ENCODE results near the gene MAP3K20. TPM values are rescaled to one million over a fixed set of nuclear protein-coding genes. Genes with fewer than 3 reads are reported as not detected.

The MAP3K20 gene
- total RNA-seq, 1 donor from 2014 or later: 18.0 TPM

DNA sequence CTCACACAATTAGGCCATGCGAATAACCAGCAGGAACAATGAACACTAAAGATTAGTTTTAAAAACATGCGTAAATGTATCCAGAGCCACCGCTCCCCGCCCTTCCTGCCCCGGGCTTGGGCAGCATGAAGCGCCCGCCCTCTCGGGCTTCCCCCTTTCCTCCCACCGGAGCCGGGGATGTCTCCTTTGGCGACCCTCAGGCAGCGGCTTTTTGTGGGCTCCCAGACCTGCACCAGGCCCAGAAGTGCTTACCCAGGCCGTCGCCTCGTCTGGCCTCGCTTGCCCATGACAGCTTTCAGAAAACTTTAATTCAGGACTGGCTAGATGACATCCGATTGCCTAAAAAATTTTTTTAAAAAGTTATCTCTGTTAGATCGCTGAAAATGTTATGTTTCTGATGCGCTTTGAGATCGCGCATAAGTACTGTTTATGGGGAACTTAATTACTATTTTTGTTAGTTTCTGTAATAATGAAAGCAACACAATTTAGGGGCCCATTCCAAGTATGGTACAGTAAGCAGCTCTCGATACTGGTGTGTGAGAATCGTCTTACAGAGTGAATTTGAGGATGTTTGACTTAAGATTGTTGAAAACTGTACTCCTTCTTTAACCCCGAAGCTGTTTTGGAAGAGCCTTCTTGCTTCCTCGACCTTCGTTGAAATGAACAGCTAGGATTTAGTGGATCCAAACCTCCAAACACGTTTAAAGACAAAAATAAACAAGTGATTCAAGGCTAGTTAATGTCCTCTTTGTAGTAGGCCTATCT is 1.1 kb downstream of the MAP3K20 start:
- H3K4me2 ChIP-seq: peak overlapping the region; percentile 94
- H2AFZ ChIP-seq (replicated peaks): peak overlapping the region; percentile 89
- Mint-ChIP-seq H3K27me3 (ENCODE audit: insufficient read depth, low read depth) (peaks cover 4% of the 10 kb centered on the region), H3K4me3 (peak overlapping the region; percentile 92), H3K4me1 (peaks cover 22% of the 10 kb centered on the region), H3K27ac (peak overlapping the region; percentile 72), H3K36me3 (peaks cover 7% of the 10 kb centered on the region), H3K9me3 (peaks cover 2% of the 10 kb centered on the region)
- TF ChIP-seq, protein P1, sequence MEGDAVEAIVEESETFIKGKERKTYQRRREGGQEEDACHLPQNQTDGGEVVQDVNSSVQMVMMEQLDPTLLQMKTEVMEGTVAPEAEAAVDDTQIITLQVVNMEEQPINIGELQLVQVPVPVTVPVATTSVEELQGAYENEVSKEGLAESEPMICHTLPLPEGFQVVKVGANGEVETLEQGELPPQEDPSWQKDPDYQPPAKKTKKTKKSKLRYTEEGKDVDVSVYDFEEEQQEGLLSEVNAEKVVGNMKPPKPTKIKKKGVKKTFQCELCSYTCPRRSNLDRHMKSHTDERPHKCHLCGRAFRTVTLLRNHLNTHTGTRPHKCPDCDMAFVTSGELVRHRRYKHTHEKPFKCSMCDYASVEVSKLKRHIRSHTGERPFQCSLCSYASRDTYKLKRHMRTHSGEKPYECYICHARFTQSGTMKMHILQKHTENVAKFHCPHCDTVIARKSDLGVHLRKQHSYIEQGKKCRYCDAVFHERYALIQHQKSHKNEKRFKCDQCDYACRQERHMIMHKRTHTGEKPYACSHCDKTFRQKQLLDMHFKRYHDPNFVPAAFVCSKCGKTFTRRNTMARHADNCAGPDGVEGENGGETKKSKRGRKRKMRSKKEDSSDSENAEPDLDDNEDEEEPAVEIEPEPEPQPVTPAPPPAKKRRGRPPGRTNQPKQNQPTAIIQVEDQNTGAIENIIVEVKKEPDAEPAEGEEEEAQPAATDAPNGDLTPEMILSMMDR (IDR thresholded peaks at IDR 0.05): no peak
- TF ChIP-seq EZH2 (IDR thresholded peaks at IDR 0.05) (no peak), EZH2phosphoT487 (IDR thresholded peaks at IDR 0.05) (no peak)
- peak overlapping the region; percentile 62 for H3K9ac ChIP-seq
- peaks cover 21% of the 10 kb centered on the region for H3K4me1 ChIP-seq
- DNase-seq (ENCODE audit: low spot score): peak; percentile 68
- no peak overlapping the region for H3K27ac ChIP-seq
- H3K36me3 ChIP-seq: no peaks in the 10 kb centered on the region
- no peaks in the 10 kb centered on the region for H3K9me3 ChIP-seq (ENCODE audit: low read depth)
- H3K4me3 ChIP-seq: peak overlapping the region; percentile 69
- H3F3A ChIP-seq (ENCODE audit: low read depth): peaks cover 5% of the 10 kb centered on the region
- no peaks in the 10 kb centered on the region for H4K20me1 ChIP-seq (ENCODE audit: low read depth)
- H3K27me3 ChIP-seq: peaks cover 4% of the 10 kb centered on the region
- peaks cover 18% of the 10 kb centered on the region for H3K79me2 ChIP-seq (ENCODE audit: low read depth)

DNA sequence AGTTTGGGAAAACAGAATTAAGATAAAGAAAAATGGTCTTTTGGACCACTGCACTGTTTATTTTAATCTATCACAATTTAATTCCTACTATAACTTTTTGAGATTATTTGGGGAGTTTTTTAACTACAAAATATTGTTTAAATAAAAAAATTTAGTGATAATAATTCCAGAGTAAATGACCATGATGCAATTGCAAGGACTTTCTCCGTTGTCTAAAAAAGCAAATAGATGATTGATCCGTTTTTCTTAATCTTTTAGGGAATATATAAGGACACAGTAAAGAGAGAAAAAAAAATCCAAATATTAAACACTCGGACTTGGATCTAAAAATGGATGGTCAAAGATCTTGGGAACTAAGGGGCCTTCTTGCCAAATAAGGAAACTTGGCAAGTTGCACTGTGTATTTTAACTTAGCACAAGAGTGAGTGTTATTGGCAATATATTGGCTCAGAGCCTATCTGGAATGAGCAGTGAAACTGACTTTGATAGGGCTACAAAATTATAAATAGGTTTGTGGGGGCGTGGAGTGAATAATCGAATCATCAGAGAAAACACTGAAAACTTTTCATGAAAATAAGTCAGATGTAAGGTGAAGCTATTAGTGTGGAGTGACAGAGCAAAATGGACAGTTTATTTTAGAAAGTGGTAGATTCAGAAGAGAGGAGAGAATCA is 2.0 kb downstream of the MAP3K20 start:
- H3K27ac ChIP-seq: no peak overlapping the region
- peaks cover 4% of the 10 kb centered on the region for H3K27me3 Mint-ChIP-seq (ENCODE audit: insufficient read depth, low read depth)
- peaks cover 4% of the 10 kb centered on the region for H3K27me3 ChIP-seq
- H3K4me1 Mint-ChIP-seq: peaks cover 22% of the 10 kb centered on the region
- H3F3A ChIP-seq (ENCODE audit: low read depth): peaks cover 5% of the 10 kb centered on the region
- H3K27ac Mint-ChIP-seq: no peak overlapping the region
- H3K9me3 ChIP-seq (ENCODE audit: low read depth): no peaks in the 10 kb centered on the region
- TF ChIP-seq EZH2 (IDR thresholded peaks at IDR 0.05) (no peak), EZH2phosphoT487 (IDR thresholded peaks at IDR 0.05) (no peak)
- TF ChIP-seq, protein P1 (IDR thresholded peaks at IDR 0.05): no peak
- peaks cover 18% of the 10 kb centered on the region for H3K79me2 ChIP-seq (ENCODE audit: low read depth)
- peaks cover 2% of the 10 kb centered on the region for H3K9me3 Mint-ChIP-seq
- H2AFZ ChIP-seq (replicated peaks): no peak overlapping the region
- peak overlapping the region; percentile 92 for H3K4me3 Mint-ChIP-seq
- H3K4me3 ChIP-seq: peak overlapping the region; percentile 69
- H3K36me3 Mint-ChIP-seq: peaks cover 7% of the 10 kb centered on the region
- no peak for DNase-seq (ENCODE audit: low spot score)
- H4K20me1 ChIP-seq (ENCODE audit: low read depth): no peaks in the 10 kb centered on the region
- H3K9ac ChIP-seq: no peak overlapping the region
- no peaks in the 10 kb centered on the region for H3K36me3 ChIP-seq
- peaks cover 21% of the 10 kb centered on the region for H3K4me1 ChIP-seq
- H3K4me2 ChIP-seq: peak overlapping the region; percentile 94

DNA sequence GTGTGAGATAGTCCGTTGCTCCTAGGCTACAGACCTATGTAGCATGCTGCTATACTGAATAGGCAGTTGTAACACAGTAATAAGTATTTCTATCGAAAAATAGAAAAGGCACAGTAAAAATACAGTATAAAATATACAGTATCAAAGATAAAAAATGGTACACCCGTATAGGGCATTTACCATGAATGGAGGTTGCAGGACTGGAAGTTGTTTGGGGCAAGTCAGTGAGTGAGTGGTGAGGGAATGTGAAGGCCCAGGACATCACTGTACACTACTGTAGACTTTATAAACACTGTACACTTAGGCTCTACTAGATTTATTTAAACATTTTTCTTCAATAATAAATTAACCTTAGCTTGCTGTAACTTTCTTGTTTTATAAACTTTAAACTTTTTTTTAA is 3.5 kb downstream of the MAP3K20 start:
- H3K79me2 ChIP-seq (ENCODE audit: low read depth): peaks cover 18% of the 10 kb centered on the region
- H3K4me3 ChIP-seq: no peak overlapping the region
- no peak overlapping the region for H3K4me2 ChIP-seq
- H3K9me3 ChIP-seq (ENCODE audit: low read depth): no peaks in the 10 kb centered on the region
- H3K9ac ChIP-seq: no peak overlapping the region
- H3K27ac Mint-ChIP-seq: no peak overlapping the region
- peaks cover 2% of the 10 kb centered on the region for H3K9me3 Mint-ChIP-seq
- H3K36me3 ChIP-seq: no peaks in the 10 kb centered on the region
- peaks cover 5% of the 10 kb centered on the region for H3F3A ChIP-seq (ENCODE audit: low read depth)
- H2AFZ ChIP-seq (replicated peaks): no peak overlapping the region
- no peak for DNase-seq (ENCODE audit: low spot score)
- peaks cover 21% of the 10 kb centered on the region for H3K4me1 ChIP-seq
- H3K4me3 Mint-ChIP-seq: no peak overlapping the region
- no peaks in the 10 kb centered on the region for H4K20me1 ChIP-seq (ENCODE audit: low read depth)
- peaks cover 22% of the 10 kb centered on the region for H3K4me1 Mint-ChIP-seq
- H3K36me3 Mint-ChIP-seq: peaks cover 7% of the 10 kb centered on the region
- peaks cover 4% of the 10 kb centered on the region for H3K27me3 Mint-ChIP-seq (ENCODE audit: insufficient read depth, low read depth)
- no peak overlapping the region for H3K27ac ChIP-seq
- TF ChIP-seq, protein P1 (IDR thresholded peaks at IDR 0.05): no peak
- TF ChIP-seq EZH2 (IDR thresholded peaks at IDR 0.05) (no peak), EZH2phosphoT487 (IDR thresholded peaks at IDR 0.05) (no peak)
- H3K27me3 ChIP-seq: peaks cover 4% of the 10 kb centered on the region

All from neural progenitor cell (in vitro differentiated cells).